HG02759 (cell line): ENCODE results near the gene KRTAP5-7.
"Not testable (repeated sequence)": the region's sequence is repeated elsewhere in the genome, so short reads cannot be mapped to it uniquely, and the experiment has no call there.

ENCODE experiments used
- ATAC-seq: cut with Tn5 transposase; IDR thresholded peaks from one replicate; pipeline ENCODE4 v1.9.1; 2021; ENCODE audit warnings: mild to moderate bottlenecking, moderate library complexity; ENCODE audit not compliant: unreplicated experiment

KRTAP5-7 gene

DNA sequence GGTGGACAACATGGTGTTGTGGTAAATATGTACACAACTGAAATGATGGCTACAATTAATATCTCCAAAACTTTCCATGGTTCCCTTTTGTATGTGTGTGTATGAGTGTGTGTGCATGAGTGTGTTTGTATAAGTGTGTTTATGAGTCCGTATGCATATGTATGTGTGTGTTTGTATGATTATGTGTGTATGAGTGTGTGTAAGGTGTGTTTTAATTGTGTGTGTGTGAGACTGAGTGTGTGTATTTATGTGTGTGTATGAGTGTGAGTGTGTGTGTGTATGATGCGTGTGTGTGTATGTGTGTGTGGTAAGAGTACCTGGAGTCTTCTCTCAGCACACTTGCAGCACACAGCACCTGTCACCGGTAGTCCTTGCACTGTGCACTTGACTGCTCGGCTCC is 29.0 kb downstream of the KRTAP5-7 start:
- ATAC-seq = no peak

DNA sequence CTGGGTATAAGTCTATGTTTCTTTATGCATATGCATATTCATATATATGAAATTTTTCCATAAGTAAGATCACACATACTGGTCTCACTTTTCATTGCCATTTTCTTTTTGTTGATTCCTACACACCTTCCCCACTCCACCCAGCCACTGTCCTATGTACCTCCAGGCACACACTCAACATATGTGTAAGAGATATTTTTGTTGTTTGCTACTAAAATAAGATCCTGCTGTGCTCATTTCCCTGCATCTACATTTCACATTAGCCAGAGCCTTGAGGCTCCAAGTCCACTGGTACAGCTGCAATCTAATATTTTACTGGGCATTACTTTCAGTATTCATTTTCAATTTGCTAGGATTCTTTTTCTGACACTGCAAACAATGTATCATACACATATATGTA is 30.2 kb downstream of the KRTAP5-7 start:
- ATAC-seq = no peak

DNA sequence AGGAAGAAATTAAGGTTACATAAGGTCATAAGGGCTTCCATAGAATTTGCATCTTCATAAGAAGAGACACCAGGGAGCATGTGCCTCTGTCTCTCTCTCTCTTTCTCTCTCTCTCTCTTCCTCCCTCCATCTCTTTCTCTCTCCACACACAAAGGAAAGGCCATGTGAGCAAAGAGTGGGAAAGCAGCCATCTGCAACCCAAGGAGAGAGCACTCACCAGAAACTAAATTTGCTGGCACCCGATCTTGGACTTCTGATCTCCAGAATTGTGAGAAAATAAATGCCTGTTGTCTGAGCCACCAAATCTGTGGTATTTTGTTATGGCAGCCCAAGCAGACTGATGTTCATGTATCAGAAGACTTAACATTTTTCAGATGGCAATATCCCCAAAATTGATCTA is 31.9 kb downstream of the KRTAP5-7 start:
- no peak for ATAC-seq

DNA sequence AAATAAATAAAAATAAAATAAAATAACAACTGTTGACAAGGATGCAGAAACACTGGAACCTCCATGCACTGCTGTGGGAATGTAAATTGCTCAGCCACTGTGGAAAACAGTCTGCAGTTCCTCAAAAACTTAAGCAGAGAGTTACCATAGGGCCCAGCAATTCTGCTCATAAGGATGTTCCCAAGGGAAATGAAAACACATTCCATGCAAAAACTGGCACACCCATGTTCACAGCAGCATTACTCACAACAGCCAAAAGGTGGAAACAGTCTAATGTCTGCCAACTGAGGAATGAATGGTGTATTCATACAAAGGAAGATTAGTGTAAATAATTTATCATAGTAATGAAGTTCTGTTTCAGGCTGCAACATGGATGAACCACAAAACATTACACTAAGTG is 35.1 kb downstream of the KRTAP5-7 start:
- no peak for ATAC-seq

DNA sequence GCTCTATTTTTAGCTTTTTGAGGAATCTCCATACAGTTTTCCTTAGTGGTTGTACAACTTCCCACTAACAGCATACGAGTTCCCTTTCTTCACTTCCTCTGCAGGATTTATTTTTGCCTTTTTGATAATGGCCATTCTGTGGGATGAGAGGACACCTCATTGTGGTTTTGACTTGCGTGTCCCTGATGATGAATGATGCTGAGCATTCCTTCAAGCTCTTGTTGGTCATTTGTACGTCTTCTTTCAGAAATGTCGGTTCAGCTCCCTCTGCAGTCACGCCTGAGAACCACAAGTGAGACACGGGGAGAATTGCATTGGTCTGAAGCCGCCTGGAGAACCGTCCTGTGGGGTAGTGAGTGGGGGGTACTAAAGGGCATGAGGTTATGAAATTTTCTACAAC is 36.3 kb downstream of the KRTAP5-7 start:
- ATAC-seq = no peak

DNA sequence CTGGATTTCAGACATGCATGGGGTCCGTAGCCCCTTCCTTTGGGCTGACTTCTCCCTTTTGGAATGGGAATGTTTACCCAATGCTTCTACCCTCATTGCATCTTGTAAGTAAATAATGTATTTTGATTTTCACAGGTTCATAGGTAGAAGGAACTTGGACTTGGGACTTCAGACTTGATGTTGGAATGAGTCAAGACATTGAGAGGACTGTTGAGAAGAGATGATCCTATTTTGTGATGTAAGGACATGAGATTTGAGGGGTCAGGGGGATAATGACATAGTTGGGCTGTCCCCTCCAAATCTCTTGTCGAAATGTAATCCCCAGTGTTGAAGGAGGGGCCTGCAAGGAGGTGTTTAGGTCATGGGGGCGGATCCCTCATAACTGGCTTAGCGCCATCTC is 37.4 kb downstream of the KRTAP5-7 start:
- ATAC-seq = no peak

DNA sequence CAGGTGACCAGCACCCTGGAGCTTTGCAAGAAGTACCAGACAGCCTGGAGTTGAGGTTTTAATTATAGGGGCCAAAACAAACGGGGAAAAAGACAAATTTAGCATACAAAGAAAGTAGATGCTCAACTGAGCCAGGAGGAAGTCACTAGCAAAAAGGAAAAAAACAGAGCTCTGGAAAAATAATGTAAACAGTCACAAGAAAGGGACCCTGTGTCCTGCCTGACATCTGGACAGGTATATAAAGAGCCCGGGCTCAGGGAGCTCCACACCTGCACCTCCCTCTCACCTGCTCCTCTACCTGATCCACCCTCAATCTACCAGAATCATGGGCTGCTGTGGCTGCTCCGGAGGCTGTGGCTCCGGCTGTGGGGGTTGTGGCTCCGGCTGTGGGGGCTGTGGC is 38.2 kb downstream of the KRTAP5-7 start, which contains the start of gene KRTAP5-10:
Gene KRTAP5-10 (plus strand): TSS at position 301 of the 400 bp plus-strand sequence. CDS start 25 bp downstream, at position 326.
- no peak for ATAC-seq

DNA sequence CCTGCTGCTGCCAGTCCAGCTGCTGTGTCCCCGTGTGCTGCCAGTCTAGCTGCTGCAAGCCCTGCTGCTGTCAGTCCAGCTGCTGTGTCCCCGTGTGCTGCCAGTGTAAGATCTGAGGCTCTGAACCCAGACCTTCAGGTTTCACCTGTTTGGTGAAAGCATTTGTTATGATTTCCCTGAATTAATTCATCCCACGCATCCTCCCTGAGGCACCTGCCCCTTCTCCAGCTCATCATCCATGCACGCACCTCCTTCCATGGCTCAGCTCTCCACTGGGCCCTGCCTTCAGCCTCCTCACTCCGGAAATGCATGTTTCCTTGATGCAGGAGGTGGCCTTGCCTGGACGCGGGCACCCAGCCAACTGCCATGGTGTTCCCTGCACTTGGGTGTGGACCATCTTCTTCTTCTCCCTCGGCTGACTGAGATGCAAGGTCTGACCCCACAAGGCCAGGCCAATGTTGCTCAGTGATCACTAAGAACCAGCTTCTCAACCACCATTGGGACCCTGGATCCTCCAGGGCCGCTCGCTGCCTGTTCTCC is 39.1 kb downstream of the KRTAP5-7 start:
- ATAC-seq = no peak

DNA sequence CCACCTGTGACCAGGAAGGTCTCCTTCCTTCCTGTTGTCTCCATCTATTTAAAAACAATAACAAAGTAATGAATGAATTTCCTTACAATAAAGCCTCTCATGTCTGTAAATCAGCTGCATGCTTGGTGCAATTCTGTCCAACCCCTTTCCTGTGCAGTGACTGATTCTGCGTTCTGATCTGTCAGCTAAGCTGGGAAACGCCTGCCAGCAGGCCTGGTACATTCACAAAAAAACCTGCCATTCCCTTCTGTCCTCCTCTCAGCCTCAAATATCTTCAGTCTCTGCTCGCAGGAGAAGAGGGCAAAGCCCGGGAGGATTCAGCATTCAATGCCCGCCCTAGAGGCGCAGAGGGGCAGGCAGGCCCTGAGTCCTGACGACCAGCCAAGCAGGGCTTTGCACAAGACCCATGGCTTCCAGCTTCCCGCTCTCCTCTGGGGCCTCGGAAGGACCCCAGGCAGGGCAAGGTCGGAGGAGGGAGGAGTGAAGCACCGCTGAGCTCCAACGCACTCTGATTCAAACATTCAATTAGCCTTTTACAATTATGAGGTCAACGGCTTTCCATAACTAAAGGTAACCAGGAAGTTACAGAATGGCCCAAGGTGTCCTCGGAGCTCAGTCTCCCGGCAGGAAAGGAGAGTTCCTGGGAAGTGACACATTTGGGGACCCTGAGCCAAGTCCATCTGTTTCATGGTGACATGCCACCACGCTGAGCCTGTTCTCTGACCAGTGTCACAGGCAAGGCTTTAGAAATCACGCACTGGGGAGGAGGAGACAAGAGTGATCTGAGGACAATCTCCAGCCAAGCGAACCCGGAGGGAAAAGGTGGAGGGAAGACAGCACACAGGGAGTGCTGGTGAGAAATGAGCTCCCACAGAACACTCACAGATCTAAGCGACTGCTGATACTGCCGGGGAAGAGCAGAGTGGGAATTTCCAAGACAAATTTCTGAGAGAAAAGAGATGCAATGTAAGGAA is 39.8 kb downstream of the KRTAP5-7 start:
- not testable (repeated sequence) for ATAC-seq

DNA sequence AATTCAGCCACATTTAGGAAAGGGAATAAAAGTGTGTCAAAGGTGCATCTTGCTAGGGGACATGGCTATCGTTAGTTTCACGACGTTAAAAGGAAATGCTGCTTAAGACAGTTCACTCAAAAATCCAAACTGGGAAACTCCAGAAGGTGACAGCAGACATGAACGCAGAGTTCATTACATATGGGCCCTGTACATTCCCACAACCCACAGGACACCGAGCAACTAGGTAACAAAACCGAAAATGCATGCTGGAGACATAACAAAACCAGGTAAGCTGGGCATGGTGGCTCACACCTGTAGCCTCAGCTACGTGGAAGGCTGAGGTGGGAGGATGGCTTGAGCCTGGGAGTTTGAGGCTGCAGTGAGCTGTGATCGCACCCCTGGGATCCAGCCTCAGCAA is 40.6 kb downstream of the KRTAP5-7 start:
- ATAC-seq = not testable (repeated sequence)

DNA sequence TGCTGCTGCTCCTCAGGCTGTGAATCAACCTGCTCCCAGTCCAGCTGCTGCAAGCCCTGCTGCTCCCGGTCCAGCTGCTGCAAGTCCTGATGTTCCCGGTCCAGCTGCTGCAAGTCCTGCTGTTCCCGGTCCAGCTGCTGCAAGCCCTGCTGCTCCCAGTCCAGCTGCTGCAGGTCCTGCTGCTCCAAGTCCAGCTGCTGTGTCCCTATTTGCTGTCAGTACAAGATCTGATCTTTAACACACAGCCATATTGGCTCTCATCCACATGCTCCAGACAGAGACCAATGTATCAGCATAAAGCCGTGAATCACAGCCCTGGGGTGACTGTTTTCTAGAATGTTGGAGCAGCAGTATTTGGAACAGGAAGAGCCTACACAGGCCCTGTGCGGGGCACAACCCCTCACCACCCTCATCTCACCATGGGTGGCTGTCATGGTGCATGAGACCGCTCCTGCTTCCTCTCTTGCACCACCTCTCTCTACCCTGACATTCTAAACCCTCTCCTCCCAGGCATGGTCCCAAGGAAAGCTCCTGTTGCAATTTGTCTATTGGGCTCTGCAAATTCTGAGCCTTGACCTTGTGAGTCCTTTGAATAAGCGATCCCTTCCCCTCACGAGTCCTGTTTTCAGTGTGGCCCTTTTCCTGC is 41.8 kb downstream of the KRTAP5-7 start:
- no peak for ATAC-seq

DNA sequence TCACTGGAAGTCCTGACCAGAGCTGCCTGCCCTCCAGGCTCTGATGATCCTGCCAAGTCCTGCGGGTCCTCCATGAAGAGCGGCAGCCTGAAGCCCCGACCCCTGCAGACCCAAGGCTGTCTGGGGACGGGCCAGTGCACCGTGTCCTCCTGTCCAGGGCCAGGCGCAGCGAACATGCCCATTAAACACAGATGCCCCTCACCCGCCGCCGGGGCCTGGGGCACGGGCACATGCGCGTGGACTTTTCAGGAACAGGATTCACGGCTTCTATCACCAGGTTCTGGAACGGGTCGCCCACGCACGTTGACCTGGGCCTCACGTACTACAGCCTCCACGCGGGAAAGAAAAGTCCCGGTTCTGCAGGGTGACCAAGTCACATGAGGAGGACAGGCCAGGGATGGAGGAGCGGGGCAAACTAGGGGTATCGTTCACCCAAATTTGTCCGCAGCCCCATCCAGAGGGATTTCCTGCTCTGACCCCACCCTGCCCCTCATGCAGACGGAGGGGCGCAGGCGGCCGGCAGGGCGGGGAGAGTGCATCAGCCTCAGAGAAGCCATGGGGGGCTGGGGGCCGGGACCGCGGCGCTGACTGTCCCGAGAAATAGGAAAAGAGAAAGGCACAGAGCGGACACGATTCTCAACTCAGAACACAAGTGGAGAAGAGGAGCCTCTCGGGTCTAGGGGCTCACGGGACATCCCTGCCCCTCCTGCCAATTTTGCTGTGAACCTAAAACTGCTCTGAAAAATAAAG is 44.2 kb downstream of the KRTAP5-7 start:
- not testable (repeated sequence) for ATAC-seq

DNA sequence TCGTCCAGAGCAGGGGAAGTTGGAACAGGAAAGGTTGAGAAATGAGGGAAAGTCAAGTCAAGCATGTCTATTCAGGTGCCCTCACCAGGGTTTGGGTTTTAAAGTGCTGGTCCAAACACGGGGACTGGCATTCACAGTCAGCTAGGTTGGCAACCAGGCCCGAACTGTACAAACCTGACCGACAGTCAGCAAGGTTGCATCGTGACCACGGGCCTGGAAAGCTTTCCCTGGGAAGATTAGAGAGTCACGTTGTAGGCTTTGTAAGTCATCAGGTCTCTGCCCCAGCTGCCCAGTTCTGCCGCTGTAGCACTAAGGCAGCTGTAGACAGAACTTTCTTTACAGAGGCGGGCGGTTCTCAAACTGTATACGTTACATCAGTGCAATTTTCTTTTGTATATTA is 45.7 kb downstream of the KRTAP5-7 start:
- ATAC-seq = no peak

DNA sequence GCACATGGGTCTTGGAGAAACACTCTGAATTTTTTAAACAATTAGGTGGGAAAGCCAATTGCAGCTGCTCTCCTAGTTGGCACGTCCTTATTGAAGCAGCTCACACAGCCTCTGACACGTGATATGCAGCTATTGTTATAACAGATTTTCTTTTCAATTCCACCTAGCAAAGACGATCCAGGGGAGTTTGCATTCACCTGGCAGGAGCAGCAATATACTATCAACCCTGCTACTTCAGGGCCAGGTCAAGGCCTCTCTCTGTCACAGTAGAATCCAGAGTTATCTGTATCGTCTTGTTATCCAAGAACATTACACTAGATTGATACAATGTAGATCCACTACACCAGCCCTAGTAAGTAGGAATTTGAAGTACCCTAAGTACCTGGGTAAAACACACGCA is 47.4 kb downstream of the KRTAP5-7 start:
- ATAC-seq = no peak

DNA sequence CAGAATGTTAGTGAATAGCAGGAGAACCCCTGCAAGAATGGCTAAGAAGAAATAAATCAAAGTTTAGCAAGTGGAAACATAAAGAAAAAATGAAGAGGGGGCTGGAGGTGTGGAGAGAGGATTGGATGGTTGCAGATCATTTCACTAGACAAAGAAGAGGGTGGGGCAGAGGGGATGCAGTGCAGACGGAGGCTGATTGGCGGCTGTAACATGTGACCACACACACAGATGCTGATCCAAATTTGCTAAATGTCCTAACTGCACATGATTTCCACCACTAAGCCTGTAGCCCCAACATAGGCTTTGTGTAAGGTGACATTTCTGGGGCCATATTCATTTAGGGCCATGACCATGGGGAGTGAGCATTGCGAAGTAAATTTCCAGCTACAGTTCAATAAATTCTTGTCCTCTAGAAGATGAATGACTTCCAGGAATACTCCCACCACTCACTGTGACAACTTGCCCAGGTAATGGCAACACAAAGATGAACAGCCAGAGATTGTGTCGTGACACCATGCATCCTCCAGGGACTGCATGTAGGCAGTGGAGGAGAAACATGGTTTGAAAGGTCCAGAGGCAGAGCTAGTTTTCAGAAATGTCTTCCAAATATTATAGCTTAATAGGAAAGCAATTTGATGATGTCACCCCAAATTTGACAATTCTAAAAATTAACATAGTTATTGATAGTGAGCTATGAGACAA is 48.8 kb downstream of the KRTAP5-7 start:
- no peak for ATAC-seq

DNA sequence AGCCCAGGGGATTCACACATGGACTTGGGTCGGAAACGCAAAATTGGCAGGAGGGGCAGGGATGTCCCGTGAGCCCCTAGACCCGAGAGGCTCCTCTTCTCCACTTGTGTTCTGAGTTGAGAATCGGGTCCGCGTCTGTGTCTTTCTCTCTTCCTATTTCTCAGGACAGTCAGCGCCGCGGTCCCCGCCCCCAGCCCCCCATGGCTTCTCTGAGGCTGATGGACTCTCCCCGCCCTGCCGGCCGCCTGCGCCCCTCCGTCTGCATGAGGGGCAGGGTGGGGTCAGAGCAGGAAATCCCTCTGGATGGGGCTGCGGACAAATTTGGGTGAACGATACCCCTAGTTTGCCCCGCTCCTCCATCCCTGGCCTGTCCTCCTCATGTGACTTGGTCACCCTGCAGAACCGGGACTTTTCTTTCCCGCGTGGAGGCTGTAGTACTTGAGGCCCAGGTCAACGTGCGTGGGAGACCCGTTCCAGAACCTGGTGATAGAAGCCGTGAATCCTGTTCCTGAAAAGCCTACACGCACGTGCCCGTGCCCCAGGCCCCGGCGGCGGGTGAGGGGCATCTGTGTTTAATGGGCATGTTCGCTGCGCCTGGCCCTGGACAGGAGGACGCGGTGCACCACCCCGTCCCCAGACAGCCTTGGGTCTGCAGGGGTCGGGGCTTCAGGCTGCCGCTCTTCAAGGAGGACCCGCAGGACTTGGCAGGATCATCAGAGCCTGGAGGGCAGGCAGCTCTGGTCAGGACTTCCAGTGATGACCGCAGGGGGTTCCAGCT is 49.8 kb downstream of the KRTAP5-7 start:
- ATAC-seq = not testable (repeated sequence)

DNA sequence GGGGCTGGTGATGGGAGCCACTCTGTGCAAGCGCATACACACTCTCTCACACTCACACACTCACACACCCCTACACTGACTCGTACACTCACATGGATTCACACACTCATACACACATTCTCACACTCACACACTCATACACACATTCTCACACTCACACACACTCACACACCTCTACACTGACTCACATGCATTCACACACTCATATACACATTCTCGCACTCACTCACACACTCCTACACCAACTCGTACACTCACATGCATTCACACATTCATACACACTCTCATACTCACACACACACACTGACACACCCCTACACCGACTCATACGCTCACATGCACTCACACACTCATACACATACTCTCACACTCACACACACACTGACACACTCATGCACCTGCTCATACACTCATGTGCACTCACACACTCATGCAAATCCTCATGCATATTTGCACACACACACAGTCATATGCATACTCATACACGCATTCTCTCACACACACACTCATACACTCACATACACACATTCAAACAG is 50.5 kb downstream of the KRTAP5-7 start:
- ATAC-seq = no peak
